ENCODE data around the gene MYO9A.

DNA sequence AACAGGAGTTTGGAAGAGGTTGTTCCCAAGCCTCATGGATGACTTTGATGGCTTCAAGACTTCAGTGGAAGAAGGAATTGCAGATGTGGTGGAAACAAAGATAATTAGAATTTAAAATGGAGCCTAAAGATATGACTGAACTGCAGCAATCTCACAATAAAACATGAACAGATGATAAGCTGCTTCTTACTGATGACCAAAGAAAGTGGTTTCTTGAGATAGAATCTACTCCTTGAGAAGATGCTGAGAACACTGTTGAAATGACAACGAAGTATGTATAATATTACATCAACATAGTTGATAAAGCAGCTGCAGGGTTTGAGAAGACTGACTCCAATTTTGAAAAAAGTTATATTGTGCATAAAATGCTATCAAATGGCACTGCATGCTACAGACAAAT lies 21.2 kb downstream of the MYO9A start:
- TF ChIP-seq GATA3 (IDR thresholded peaks at IDR 0.05; ENCODE audit: low read depth, low read length) (no peak), GATA2 (IDR thresholded peaks at IDR 0.05; ENCODE audit: low read depth, low read length) (no peak)

Measured in SH-SY5Y (cell line).